Measurements from ENCODE around the gene FGB.

GRCh38 chr4:154559141-154559493, 3.7 kb upstream of the FGB start:
- TF ChIP-seq POLR2A (IDR thresholded peaks at IDR 0.05), result no peak
- TF ChIP-seq CTCF (IDR thresholded peaks at IDR 0.05), result no peak
